Limb (tissue), 2 donors: Measurements from ENCODE around the gene TGFBR2.

Experiments
- DNase-seq, 2 donors: peaks; one replicate each; pipeline ENCODE4 v3.0.0-alpha.2; 2016; ENCODE audit errors: extremely low spot score in 2 of 2

The TGFBR2 gene

GRCh38 chr3:30602946-30603345 lies 3.5 kb upstream of the TGFBR2 start:
- no peak for DNase-seq

- no peak for DNase-seq
Measured at GRCh38 chr3:30604093-30604492, 2.3 kb upstream of the TGFBR2 start.

- DNase-seq, result no peak
Measured at GRCh38 chr3:30604558-30604957, 1.8 kb upstream of the TGFBR2 start.

GRCh38 chr3:30605005-30605404 lies 1.4 kb upstream of the TGFBR2 start:
- no peak for DNase-seq

- DNase-seq, result no peak
Measured at GRCh38 chr3:30605706-30606300, 598 bp upstream of the TGFBR2 start.

- peak; percentile 28 to 76 for DNase-seq
Measured at GRCh38 chr3:30607032-30607833, 832 bp downstream of the TGFBR2 start.

- no peak for DNase-seq
Measured at GRCh38 chr3:30608598-30608947, 2.2 kb downstream of the TGFBR2 start.

- DNase-seq, result no peak
Measured at GRCh38 chr3:30609930-30610701, 3.7 kb downstream of the TGFBR2 start.

- no peak for DNase-seq
Measured at GRCh38 chr3:30610702-30611368, 4.4 kb downstream of the TGFBR2 start.

GRCh38 chr3:30611613-30612436 lies 5.4 kb downstream of the TGFBR2 start:
- DNase-seq, result no peak

- DNase-seq, result no peak
Measured at GRCh38 chr3:30612437-30613132, 6.2 kb downstream of the TGFBR2 start.

GRCh38 chr3:30613133-30613825 lies 6.9 kb downstream of the TGFBR2 start:
- DNase-seq, result no peak

GRCh38 chr3:30614373-30614772 lies 8.0 kb downstream of the TGFBR2 start:
- DNase-seq, result no peak

- DNase-seq, result no peak
Measured at GRCh38 chr3:30614943-30615342, 8.5 kb downstream of the TGFBR2 start.

GRCh38 chr3:30615615-30616346 lies 9.4 kb downstream of the TGFBR2 start:
- DNase-seq, result no peak

- no peak for DNase-seq
Measured at GRCh38 chr3:30616347-30617027, 10.1 kb downstream of the TGFBR2 start.

GRCh38 chr3:30617069-30617468 lies 10.7 kb downstream of the TGFBR2 start:
- no peak for DNase-seq

GRCh38 chr3:30617653-30618052 lies 11.3 kb downstream of the TGFBR2 start:
- DNase-seq, result no peak

GRCh38 chr3:30618526-30618925 lies 12.1 kb downstream of the TGFBR2 start:
- DNase-seq, result no peak
